Astrocyte (in vitro differentiated cells and primary cell): ENCODE data around the gene TRAK1. TPM values are rescaled to one million over a fixed set of nuclear protein-coding genes. Genes with fewer than 3 reads are reported as not detected.
A peak's percentile ranks its signal among the peaks of the same experiment; 100 is the strongest.

ENCODE experiments used
- DNase-seq: peaks from one replicate; pipeline ENCODE4 v3.0.0-alpha.2; 2010; ENCODE audit warnings: low read depth
- FAIRE-seq: peaks from 2 replicates; lab custom pipeline; 2011; peaks lifted over from hg19 to GRCh38; lab: Jason Lieb, UNC
- H2AFZ ChIP-seq: 2 replicates; pipeline ENCODE4 v1.6.0; 2012; ENCODE audit warnings: low read depth, low read length, inconsistent platforms
- H3K27ac ChIP-seq: 2 replicates; pipeline ENCODE4 v1.5.1; 2011; ENCODE audit warnings: low read depth, low read length, inconsistent platforms
- H3K27me3 ChIP-seq: 2 replicates; pipeline ENCODE4 v1.6.0; 2011; ENCODE audit warnings: low read length, inconsistent platforms; ENCODE audit not compliant: insufficient read depth
- H3K36me3 ChIP-seq: 2 replicates; pipeline ENCODE4 v1.5.1; 2011; ENCODE audit warnings: low read length, inconsistent platforms; ENCODE audit not compliant: insufficient read depth
- H3K4me1 ChIP-seq: 2 replicates; pipeline ENCODE4 v1.5.1; 2011; ENCODE audit warnings: low read length, inconsistent platforms; ENCODE audit not compliant: insufficient read depth
- H3K4me2 ChIP-seq: 2 replicates; pipeline ENCODE4 v1.6.0; 2012; ENCODE audit warnings: low read length, inconsistent platforms
- H3K4me3 ChIP-seq: 2 replicates; pipeline ENCODE4 v1.5.1; 2011; ENCODE audit warnings: low read depth, mild to moderate bottlenecking, low read length, inconsistent platforms; ENCODE audit not compliant: insufficient read depth
- H3K79me2 ChIP-seq: 2 replicates; pipeline ENCODE4 v1.6.0; 2012; ENCODE audit warnings: mild to moderate bottlenecking, low read length, inconsistent platforms; ENCODE audit not compliant: insufficient read depth
- H3K9ac ChIP-seq: 2 replicates; pipeline ENCODE4 v1.6.0; 2012; ENCODE audit warnings: mild to moderate bottlenecking, low read length, inconsistent platforms
- H3K9me3 ChIP-seq: 2 replicates; pipeline ENCODE4 v1.5.1; 2012; ENCODE audit warnings: low read depth, mild to moderate bottlenecking, low read length, inconsistent platforms; ENCODE audit not compliant: insufficient read depth
- H4K20me1 ChIP-seq: 2 replicates; pipeline ENCODE4 v1.6.0; 2012; ENCODE audit warnings: low read length, inconsistent platforms; ENCODE audit not compliant: insufficient read depth
- H3K27ac Mint-ChIP-seq: one replicate; pipeline ENCODE4 v1.8.0; 2021; ENCODE audit warnings: mild to moderate bottlenecking, mixed read lengths; ENCODE audit not compliant: unreplicated experiment
- H3K27me3 Mint-ChIP-seq: one replicate; pipeline ENCODE4 v1.8.0; 2021; ENCODE audit warnings: low read depth, mixed read lengths; ENCODE audit not compliant: unreplicated experiment
- H3K36me3 Mint-ChIP-seq: one replicate; pipeline ENCODE4 v1.8.0; 2021; ENCODE audit warnings: low read depth, mixed read lengths; ENCODE audit not compliant: unreplicated experiment
- H3K4me1 Mint-ChIP-seq: one replicate; pipeline ENCODE4 v1.8.0; 2021; ENCODE audit warnings: low read depth, mixed read lengths; ENCODE audit not compliant: unreplicated experiment
- H3K4me3 Mint-ChIP-seq: one replicate; pipeline ENCODE4 v1.8.0; 2021; ENCODE audit warnings: mild to moderate bottlenecking, moderate library complexity, mixed read lengths; ENCODE audit not compliant: unreplicated experiment
- H3K9me3 Mint-ChIP-seq: one replicate; pipeline ENCODE4 v1.8.0; 2021; ENCODE audit warnings: mild to moderate bottlenecking, mixed read lengths; ENCODE audit not compliant: unreplicated experiment
- EZH2 ChIP-seq: IDR thresholded peaks from 2 replicates; pipeline ENCODE4 v1.6.1; 2012; ENCODE audit warnings: mild to moderate bottlenecking, low read length, inconsistent platforms; ENCODE audit not compliant: insufficient read depth
- total RNA-seq: library from RNA; stranded (reverse); gene quantifications from 2 replicates; pipeline ENCODE4 v1.2.1, GENCODE V29; 2021
- TF ChIP-seq, protein P1 (sequence below): IDR thresholded peaks from 2 replicates; pipeline ENCODE4 v1.5.1; 2011; ENCODE audit warnings: low read depth, mild to moderate bottlenecking, inconsistent platforms, low read length, moderate library complexity; ENCODE audit not compliant: insufficient read depth

Gene TRAK1
- total RNA-seq, 1 donor from 2014 or later: 56.2 TPM

DNA sequence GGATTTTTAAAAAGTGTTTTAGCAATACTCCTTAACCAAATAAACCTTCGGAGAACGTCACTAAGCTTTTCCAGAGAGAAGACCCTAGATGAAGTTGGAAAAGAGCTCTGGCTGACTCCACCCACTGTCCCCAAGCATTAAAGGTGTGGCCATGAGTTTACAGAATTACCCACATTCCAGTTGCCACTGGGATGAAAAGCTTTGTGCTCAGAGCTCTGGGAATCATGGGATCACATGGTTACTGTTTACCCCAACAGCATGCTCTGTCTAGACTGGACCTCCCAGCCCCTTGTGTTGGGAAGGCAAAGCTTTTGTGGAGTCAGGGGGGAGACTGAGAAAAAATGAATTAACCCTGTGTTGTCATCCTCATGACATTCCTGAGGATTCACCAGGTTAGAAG, 119.6 kb downstream of the TRAK1 start:
- TF ChIP-seq EZH2: no peak
- TF ChIP-seq, protein P1, sequence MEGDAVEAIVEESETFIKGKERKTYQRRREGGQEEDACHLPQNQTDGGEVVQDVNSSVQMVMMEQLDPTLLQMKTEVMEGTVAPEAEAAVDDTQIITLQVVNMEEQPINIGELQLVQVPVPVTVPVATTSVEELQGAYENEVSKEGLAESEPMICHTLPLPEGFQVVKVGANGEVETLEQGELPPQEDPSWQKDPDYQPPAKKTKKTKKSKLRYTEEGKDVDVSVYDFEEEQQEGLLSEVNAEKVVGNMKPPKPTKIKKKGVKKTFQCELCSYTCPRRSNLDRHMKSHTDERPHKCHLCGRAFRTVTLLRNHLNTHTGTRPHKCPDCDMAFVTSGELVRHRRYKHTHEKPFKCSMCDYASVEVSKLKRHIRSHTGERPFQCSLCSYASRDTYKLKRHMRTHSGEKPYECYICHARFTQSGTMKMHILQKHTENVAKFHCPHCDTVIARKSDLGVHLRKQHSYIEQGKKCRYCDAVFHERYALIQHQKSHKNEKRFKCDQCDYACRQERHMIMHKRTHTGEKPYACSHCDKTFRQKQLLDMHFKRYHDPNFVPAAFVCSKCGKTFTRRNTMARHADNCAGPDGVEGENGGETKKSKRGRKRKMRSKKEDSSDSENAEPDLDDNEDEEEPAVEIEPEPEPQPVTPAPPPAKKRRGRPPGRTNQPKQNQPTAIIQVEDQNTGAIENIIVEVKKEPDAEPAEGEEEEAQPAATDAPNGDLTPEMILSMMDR: no peak
- Histone ChIP-seq H3K79me2 (no peaks in the 10 kb centered on the region), H3K36me3 (peaks cover 9% of the 10 kb centered on the region), H3K9ac (no peak overlapping the region), H3K4me2 (no peak overlapping the region), H3K4me3 (no peak overlapping the region), H4K20me1 (peaks cover 3% of the 10 kb centered on the region), H3K27ac (no peak overlapping the region), H3K27me3 (no peaks in the 10 kb centered on the region), H3K9me3 (no peaks in the 10 kb centered on the region), H3K4me1 (no peaks in the 10 kb centered on the region), H2AFZ (no peak overlapping the region)
- peaks cover 7% of the 10 kb centered on the region for H3K9me3 Mint-ChIP-seq
- no peak overlapping the region for H3K4me3 Mint-ChIP-seq
- H3K4me1 Mint-ChIP-seq: peaks cover 38% of the 10 kb centered on the region
- peaks cover 33% of the 10 kb centered on the region for H3K36me3 Mint-ChIP-seq
- peak overlapping the region; percentile 58 for H3K27ac Mint-ChIP-seq
- no peak for DNase-seq
- FAIRE-seq: no peak
- no peaks in the 10 kb centered on the region for H3K27me3 Mint-ChIP-seq

DNA sequence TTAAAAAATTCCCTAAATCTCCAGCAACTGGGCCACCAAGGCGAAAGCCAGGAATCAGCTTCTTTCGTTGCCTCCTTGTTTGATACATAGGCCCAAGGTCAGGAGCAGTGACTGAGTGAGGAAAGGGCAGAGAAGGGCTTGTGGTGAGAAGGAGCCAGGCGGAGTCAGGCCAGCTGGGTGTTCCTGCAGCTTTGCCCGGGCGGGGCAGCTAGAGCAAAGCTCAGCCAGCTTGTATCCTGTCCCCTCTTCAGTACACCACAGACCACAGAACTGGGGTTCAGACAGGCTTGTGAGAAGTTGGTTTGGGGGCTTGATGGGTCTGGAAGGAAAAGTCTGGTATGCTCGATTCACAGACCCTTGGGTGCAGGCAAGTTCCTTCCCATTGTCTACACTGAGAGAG, 122.3 kb downstream of the TRAK1 start:
- no peak overlapping the region for H3K9ac ChIP-seq
- Mint-ChIP-seq H3K4me3 (no peak overlapping the region), H3K36me3 (peaks cover 29% of the 10 kb centered on the region)

DNA sequence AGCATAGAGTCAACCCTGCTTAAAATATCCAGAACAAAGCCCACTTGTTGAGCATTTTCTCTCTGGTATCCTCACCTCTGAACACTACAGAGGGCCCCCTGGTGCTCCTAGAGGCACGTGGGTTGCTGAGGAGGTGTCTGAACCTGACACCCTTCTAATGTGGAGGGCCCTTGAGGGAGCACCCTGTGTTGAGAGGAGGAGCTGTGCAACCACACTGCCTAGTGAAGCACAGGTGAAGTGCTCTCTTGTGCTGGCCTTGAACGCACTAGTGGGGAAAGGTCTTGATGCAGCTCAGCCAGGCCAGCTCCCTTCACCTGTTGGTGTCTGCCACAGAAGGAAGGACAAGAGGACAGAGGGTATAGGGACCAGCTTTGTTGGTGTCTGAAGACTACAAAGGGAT, 122.9 kb downstream of the TRAK1 start:
- H3K79me2 ChIP-seq: no peaks in the 10 kb centered on the region

More for the DNA sequence above, 122.3 kb downstream of the TRAK1 start:
- H3K9me3 ChIP-seq: no peaks in the 10 kb centered on the region
- no peak overlapping the region for H3K4me2 ChIP-seq
- H3K27me3 ChIP-seq: no peaks in the 10 kb centered on the region
- H3K36me3 ChIP-seq: peaks cover 11% of the 10 kb centered on the region
- TF ChIP-seq, protein P1: no peak
- TF ChIP-seq EZH2: no peak
- peaks cover 4% of the 10 kb centered on the region for H3K9me3 Mint-ChIP-seq
- no peak overlapping the region for H2AFZ ChIP-seq
- peaks cover 3% of the 10 kb centered on the region for H4K20me1 ChIP-seq
- H3K27me3 Mint-ChIP-seq: no peaks in the 10 kb centered on the region
- no peak for DNase-seq
- no peak overlapping the region for H3K27ac ChIP-seq
- no peak overlapping the region for H3K4me3 ChIP-seq
- no peaks in the 10 kb centered on the region for H3K79me2 ChIP-seq
- H3K27ac Mint-ChIP-seq: no peak overlapping the region
- FAIRE-seq: no peak
- H3K4me1 ChIP-seq: no peaks in the 10 kb centered on the region
- peaks cover 43% of the 10 kb centered on the region for H3K4me1 Mint-ChIP-seq

More for the DNA sequence above, 122.9 kb downstream of the TRAK1 start:
- Histone ChIP-seq H3K4me3 (no peak overlapping the region), H3K4me2 (no peak overlapping the region), H3K27me3 (no peaks in the 10 kb centered on the region), H3K4me1 (no peaks in the 10 kb centered on the region), H3K9me3 (no peaks in the 10 kb centered on the region), H3K27ac (no peak overlapping the region), H2AFZ (no peak overlapping the region), H3K36me3 (peaks cover 11% of the 10 kb centered on the region), H4K20me1 (peaks cover 3% of the 10 kb centered on the region), H3K9ac (no peak overlapping the region)
- FAIRE-seq (no peak), DNase-seq (no peak)
- Mint-ChIP-seq H3K27me3 (no peaks in the 10 kb centered on the region), H3K27ac (no peak overlapping the region), H3K9me3 (peaks cover 2% of the 10 kb centered on the region), H3K36me3 (peaks cover 23% of the 10 kb centered on the region), H3K4me3 (no peak overlapping the region), H3K4me1 (peaks cover 43% of the 10 kb centered on the region)
- TF ChIP-seq, protein P1: no peak
- TF ChIP-seq EZH2: no peak
